Fibroblast of skin of right quadriceps (primary cell): Measurements from ENCODE around the gene ICA1.
"Not testable (repeated sequence)": the region's sequence is repeated elsewhere in the genome, so short reads cannot be mapped to it uniquely, and the experiment has no call there.

ENCODE experiments used
- DNase-seq: peaks from one replicate; pipeline ENCODE4 v3.0.0-alpha.2; 2013

ICA1 gene

DNA sequence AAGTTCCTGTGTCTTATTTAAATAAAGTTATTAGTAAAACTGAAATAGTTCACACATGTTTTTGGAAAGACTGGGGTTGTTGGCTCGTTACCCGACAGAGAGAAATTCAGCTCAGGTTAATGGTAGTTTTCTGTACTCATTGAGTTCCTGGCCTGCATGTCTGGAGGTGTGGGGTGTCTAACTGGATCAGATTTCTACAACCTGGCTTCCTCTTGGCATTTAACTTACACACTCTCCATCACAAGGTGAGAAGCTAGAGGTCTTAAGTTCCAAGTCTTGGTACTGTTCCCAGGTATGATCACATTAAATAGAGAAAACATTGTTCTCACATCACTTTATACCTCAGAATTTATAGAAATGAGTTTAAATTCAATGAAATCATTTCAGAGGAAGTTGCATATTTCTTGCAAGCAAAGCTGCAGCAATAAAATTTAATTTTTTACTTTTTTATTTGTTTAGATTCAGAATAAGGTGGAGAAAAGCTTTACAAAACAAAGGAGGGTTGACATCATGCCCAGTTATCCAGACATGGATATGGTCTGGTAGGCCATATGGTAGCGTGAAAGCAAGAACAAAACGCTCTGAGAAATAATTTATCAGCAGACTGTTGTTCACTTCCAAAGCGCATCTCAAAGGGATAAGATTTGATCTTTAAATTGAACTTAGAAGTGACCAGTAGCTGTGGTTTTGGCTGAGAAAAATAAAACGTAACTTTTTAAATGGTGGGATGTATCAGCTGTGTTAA, 172.8 kb downstream of the ICA1 start:
- no peak for DNase-seq

DNA sequence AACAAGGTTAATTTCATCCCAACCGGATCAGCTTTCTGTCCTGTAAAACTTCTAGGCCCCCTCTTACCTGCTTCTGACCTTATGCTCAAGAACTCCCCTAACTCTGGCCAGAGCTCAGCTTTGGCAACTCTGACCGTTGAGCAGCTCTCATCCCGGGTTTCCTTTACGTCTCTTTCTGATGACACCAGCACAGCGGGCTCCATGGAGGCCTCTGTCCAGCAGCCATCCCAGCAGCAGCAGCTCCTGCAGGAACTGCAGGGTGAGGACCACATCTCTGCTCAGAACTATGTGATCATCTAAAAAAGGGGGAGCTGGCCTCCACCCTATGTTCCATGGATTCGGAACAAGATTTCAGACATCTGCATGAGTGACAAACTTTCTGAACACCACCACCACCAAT, 175.7 kb downstream of the ICA1 start:
- no peak for DNase-seq

DNA sequence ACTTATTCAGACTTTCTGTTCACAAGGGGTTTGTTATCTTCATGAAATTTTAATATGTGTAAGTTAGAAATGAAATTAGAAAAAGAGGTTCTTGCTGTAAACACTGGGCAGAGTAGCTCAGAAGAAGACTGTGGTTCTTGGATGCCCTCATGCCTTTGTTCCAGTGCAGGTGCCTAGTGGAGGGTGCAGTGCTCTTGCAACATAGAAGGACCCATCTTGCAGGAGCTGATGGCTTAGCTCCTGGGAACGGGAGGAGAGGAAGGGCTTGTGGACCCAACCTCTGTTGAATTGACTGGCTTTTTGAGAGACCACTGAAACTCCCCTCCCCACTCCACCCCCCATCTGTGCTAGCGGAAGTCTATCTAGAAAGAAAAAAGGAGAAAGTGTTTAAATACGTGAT, 176.5 kb downstream of the ICA1 start:
- DNase-seq = no peak

DNA sequence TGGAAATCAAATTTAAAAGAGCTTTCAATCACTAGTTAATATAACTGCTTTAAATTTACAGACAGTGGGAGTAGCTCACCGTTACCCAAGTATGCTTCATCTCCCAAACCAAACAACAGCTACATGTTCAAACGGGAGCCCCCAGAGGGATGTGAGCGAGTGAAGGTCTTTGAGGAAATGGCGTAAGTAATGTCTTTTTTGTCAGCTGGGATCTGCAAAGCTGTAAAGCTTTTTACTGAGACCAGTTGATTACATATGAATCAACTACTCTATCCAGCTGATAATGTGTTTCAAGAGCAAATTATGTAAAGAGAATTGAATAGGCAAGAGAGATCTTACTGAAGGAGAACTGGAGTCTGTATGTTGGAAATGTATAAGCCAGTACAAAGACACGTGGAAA, 177.1 kb downstream of the ICA1 start:
- DNase-seq = no peak

DNA sequence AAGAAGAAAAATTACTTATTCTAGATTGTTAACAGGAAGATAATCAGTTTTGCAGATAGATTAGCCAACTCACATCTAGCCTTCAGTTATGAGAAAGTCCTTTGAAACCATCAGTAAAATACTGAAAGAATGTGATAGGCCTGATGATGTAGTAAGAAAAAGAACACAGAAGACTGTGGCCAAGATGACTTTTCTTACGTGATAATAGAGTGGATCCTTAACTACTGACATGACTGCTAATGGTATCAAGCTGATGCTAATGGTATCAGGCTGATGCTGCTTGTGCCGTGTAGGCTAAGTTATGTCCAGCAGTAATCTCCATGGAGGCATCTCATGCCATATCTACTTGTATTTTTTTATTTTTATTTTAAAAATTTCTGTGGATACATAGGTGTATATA, 179.2 kb downstream of the ICA1 start:
- DNase-seq = no peak

DNA sequence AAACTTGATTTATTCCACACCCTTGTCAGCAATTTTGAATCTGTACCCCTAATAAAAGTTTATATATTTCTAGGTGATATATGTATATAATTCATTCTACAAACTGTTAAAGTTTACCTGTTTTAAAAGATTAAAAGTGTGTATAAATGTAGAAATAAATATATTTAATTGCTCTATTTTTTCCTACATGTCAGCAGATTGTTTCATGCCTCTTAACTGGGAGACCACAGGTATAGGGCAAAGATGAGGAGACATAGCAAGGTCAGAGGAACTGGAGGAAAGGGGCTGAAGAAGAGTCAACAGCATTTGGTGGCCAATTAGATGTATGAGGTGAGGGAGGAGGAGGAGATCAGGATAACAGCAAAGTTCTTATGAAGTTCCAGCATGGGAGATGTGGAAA, 183.5 kb downstream of the ICA1 start:
- DNase-seq = no peak

DNA sequence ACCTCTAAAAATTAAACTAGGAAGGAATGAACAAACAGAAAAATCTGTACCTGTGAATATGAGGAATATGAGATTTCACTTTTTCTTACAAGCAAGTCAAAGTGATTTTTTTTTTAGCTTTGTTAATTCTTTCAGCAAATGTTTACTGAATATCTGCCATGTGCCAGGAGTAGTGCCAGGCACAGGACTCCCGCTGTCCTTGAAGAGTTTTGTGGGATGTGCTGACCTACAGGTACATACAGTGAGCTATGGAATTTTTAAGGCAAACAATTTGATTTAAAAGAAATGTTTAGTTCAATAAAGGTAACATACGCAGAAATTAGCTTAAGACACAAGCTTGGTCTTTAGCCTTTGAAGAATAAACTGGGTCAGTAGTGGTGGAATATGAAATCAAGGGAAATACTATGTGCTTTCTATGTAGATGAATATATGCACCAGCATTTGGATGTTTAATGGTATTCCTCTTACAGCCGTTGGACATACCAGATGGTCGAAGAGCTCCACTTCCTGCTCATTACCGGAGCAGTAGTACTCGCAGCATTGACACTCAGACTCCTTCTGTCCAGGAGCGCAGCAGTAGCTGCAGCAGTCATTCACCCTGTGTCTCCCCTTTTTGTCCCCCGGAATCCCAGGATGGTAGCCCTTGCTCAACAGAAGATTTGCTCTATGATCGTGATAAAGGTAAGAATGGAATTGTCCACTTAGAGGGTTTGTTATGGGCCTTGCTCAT, 191.4 kb downstream of the ICA1 start:
- no peak for DNase-seq

DNA sequence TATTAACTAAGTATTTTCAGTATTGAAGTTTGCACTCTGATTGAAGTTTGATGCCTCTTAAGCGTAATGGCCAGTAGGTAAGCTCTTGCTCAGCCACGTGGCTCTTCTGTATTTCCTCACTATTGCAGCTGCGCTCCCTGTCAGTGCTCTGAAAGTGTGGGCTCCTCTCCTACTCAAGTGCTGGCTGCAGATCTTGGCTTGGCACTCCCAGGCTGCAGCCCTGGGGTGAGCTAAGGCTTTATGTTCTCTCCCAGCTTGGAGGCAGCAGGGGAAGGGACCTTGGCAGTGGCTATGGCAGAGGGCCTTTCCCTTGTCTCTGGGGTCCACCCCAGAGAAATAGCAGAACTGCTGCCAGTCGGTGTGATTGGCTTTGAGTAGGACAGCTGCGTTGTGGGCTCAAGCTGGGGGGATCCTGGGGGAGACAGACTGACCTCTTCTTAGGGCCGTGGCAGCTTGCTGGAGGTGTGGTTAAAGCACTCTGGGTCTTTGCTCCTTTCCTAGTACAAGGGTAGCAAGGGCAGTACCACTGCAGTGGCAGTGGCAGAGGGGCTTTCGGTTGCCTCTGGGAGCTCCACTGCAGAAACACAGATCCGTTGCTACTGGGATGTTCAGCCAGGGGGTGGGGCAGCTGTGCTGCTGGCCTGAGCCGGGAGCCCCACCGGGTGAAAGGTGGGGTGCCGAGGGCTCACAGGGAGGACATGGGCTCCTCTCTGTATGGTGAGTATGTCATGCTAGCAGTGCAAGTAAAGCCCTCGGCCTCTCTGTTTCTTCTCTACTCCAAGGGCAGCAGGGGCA, 192.9 kb downstream of the ICA1 start:
- no peak for DNase-seq

DNA sequence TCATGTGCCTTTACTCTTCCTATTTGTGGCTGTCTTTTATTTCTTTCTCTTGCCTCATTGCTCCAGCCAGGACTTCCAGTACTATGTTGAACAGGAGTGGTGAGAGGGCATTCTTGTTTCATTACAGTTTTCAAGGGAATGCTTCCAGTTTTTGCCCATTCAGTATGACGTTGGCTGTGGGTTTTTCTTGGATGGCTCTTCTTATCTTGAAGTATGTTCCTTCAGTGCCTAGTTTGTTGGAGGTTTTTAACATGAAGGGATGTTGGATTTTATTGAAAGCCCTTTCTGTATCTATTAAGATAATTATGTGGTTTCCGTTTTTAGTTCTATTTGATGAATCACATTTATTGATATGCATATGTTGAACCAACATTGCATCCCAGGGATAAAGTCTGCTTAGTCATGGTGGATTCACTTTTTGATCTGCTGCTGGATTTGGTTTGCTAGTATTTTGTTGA, 196.6 kb downstream of the ICA1 start:
- DNase-seq = peak; percentile 78

DNA sequence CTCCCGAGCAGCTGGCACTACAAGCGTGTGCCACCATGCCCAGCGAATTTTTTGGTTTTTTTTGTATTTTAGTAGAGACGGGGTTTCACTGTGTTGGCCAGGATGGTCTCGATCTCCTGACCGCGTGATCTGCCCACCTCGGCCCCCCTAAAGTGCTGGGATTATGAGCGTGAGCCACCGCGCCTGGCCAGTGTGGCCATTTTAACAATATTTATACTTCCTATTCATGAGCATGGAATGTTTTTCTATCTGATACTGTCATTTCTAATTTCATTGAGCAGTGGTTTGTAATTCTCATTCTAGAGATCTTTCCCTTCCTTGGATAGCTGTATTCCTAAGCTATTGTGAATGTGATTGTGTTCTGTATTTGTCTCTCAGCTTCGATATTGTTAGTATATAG, 197.1 kb downstream of the ICA1 start:
- DNase-seq = no peak

DNA sequence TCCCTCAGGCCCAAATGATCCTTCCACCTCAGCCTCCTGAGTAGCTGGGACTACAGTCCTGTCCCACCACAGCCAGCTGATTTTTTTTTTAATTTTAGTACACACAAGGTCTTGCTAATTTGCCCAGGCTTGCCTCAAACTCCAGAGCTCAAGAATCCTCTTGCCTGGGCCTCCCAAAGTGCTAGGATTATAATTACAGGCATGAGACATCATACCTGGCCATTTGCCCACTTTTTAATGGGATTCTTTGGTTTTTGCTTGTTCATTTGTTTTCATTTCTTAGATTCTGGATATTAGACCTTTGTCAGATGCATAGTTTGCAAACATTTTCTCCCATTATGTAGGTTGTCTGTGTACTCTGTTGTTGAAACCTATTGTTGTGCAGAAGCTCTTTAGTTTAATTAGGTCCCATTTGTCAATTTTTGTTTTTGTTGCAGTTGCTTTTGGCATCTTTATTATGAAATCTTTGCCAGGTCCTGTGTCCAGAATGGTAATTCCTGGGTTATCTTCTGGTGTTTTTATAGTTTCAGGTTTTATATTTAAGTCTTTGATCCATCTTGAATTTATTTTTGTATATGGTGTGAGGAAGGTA, 198.2 kb downstream of the ICA1 start:
- DNase-seq = peak; percentile 46

DNA sequence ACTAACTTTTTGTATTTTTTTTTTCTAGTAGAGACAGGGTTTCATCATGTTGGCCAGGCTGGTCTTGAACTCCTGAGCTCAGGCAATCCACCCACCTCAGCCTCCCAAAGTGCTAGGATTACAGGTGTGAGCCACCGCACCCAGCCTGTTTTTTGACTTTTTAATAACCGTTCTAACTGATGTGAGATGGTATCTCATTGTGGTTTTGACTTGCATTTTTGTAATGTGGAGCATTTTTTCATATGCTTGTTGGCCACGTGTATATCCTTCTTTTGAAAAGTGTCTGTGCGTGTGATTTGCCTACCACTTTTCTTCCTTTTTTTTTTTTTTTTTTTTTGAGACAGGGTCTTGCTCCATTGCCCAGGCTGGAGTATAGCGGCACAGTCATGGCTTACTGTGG, 198.7 kb downstream of the ICA1 start:
- DNase-seq = not testable (repeated sequence)
